ENCODE data around the gene PCNT. TPM values are rescaled to one million over a fixed set of nuclear protein-coding genes. Genes with fewer than 3 reads are reported as not detected.

The PCNT gene
- total RNA-seq, 4 donors from 2014 or later, result 6.2 to 29.7 (median 17.1) TPM

- Histone ChIP-seq H3K27me3 (no peaks in the 10 kb centered on the region), H3K4me3 (no peak overlapping the region), H3K9me3 (no peaks in the 10 kb centered on the region), H3K27ac (no peak overlapping the region), H3K4me1 (no peaks in the 10 kb centered on the region), H3K36me3 (no peaks in the 10 kb centered on the region)
- intact Hi-C loops (cut with DNase I; ENCODE audit: low total_unique reads), result no loop called here
- TF ChIP-seq CTCF (IDR thresholded peaks at IDR 0.05), result no peak
- TF ChIP-seq POLR2A (IDR thresholded peaks at IDR 0.05), result no peak
- no peak for DNase-seq
Observed at GRCh38 chr21:46412521-46413364, 88.8 kb downstream of the PCNT start.

DNA sequence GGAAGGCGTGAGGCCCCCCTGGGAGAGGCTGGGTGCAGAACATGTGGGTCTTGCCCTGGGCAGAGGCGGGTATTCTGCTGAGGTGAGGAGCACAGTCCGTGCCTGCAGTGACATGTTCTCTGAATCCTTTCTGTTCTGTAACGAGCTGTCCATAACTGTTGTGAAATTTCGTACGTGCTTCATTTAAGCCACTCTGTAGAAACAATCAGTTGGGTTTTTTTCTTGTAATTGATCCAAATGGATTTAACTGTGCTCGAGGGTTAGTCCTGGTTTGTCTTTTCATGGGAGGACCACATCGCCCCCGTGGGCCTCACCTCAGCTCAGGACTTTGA, 89.4 kb downstream of the PCNT start:
- Histone ChIP-seq H3K36me3 (no peaks in the 10 kb centered on the region), H3K27ac (no peak overlapping the region), H3K9me3 (no peaks in the 10 kb centered on the region), H3K27me3 (no peaks in the 10 kb centered on the region), H3K4me1 (no peaks in the 10 kb centered on the region), H3K4me3 (no peak overlapping the region)
- intact Hi-C loops (cut with DNase I; ENCODE audit: low total_unique reads), result no loop called here
- no peak for DNase-seq
- no peak for TF ChIP-seq POLR2A (IDR thresholded peaks at IDR 0.05)
- TF ChIP-seq CTCF (IDR thresholded peaks at IDR 0.05), result no peak

DNA sequence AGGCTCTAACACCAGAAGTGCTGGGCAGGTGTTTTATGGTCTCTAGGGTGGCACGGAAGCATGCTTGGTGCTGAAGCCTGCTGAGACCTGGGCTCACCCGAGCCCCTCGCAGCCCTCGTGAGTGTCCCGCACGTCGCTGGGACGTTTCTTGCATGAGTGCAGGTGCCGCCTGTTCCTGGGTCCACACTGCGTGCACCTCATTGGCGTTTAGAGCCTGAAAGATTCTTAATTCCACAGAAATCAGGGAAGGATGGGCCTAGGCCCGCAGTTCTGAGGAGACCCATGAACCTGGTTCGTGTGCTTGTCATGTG, 91.0 kb downstream of the PCNT start:
- no peak overlapping the region for H3K27ac ChIP-seq
- H3K4me1 ChIP-seq, result no peaks in the 10 kb centered on the region
- TF ChIP-seq POLR2A (IDR thresholded peaks at IDR 0.05) (no peak), CTCF (IDR thresholded peaks at IDR 0.05) (no peak)
- no peak overlapping the region for H3K4me3 ChIP-seq
- no peaks in the 10 kb centered on the region for H3K9me3 ChIP-seq
- intact Hi-C loops (cut with DNase I; ENCODE audit: low total_unique reads), result no loop called here
- H3K36me3 ChIP-seq, result no peaks in the 10 kb centered on the region
- H3K27me3 ChIP-seq, result no peaks in the 10 kb centered on the region
- no peak for DNase-seq

- H3K27me3 ChIP-seq, result no peaks in the 10 kb centered on the region
- H3K27ac ChIP-seq, result no peak overlapping the region
- TF ChIP-seq POLR2A (IDR thresholded peaks at IDR 0.05), result no peak
- no peak for TF ChIP-seq CTCF (IDR thresholded peaks at IDR 0.05)
- H3K4me1 ChIP-seq, result no peaks in the 10 kb centered on the region
- H3K9me3 ChIP-seq, result no peaks in the 10 kb centered on the region
- intact Hi-C loops (cut with DNase I; ENCODE audit: low total_unique reads), result no loop called here
- H3K36me3 ChIP-seq, result no peaks in the 10 kb centered on the region
- DNase-seq, result no peak
- H3K4me3 ChIP-seq, result no peak overlapping the region
Observed at GRCh38 chr21:46416551-46416950, 92.6 kb downstream of the PCNT start.

DNA sequence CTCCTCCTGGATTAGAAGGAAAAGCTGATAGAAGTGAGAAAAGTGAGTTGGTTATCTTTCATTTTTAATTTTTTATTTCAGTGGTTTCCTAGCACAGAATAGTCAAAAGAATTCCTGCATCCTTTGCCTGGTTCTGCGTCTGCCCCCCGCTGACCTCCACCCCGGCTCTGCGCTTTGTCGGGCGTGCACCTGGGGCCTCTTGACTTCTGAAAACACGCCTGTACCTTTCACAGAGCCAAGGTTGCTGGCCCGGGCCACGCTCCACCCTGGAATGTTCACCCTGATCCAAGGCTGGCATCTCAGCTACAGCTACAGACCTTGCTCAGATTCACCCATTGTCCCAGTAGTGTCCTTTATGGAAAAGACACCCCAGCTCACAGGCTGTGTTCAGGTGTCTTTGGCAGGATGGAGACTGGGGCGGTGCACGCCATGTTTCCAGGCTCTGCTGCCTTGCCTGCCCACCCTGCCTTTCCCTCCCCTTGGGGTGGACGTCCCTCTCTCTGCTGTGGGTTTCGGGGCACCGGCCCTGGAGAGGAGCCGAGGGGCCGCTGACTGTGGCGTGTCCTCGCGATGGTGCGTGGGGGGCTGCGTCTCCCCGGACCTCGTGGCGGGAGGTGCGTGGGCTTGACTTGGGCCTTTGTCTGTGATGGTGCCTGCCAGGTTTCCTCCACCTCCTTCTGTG, 94.5 kb downstream of the PCNT start:
- no peaks in the 10 kb centered on the region for H3K27me3 ChIP-seq
- no peak for DNase-seq
- H3K36me3 ChIP-seq, result no peaks in the 10 kb centered on the region
- no peaks in the 10 kb centered on the region for H3K4me1 ChIP-seq
- no peak overlapping the region for H3K4me3 ChIP-seq
- H3K27ac ChIP-seq, result no peak overlapping the region
- TF ChIP-seq CTCF (IDR thresholded peaks at IDR 0.05) (no peak), POLR2A (IDR thresholded peaks at IDR 0.05) (no peak)
- intact Hi-C loops (cut with DNase I; ENCODE audit: low total_unique reads), result no loop called here
- no peaks in the 10 kb centered on the region for H3K9me3 ChIP-seq
